Suprapubic skin (tissue), 4 donors: ENCODE results near the gene LPIN3.

Experiments used
- CTCF ChIP-seq, 2 donors: fragments of 200-600 bp in 1 of 2; fragments of 450-650 bp in 1 of 2; sonication (generic) in 1 of 2; IDR thresholded peaks; one replicate each; pipeline ENCODE4 v1.5.1; 2016 to 2019; ENCODE audit warnings: antibody characterized with exemption in 2 of 2, mild to moderate bottlenecking in 1 of 2, moderate library complexity in 1 of 2
- EP300 ChIP-seq: sonication (generic); formaldehyde crosslinking; IDR thresholded peaks from one replicate; pipeline ENCODE4 v1.6.1; 2017; ENCODE audit warnings: antibody characterized with exemption
- POLR2A ChIP-seq, 2 donors: fragments of 450-650 bp; IDR thresholded peaks; one replicate each; pipeline ENCODE4 v1.6.1; 2017; ENCODE audit warnings: antibody characterized with exemption in 2 of 2, mild to moderate bottlenecking in 2 of 2, moderate library complexity in 2 of 2
- POLR2AphosphoS5 ChIP-seq, 3 donors: sonication (generic); formaldehyde crosslinking; IDR thresholded peaks; one replicate each; pipeline ENCODE4 v1.6.1; 2017; ENCODE audit warnings: antibody characterized with exemption in 3 of 3

GRCh38 chr20:41306061-41306727 lies 34.4 kb upstream of the LPIN3 start:
- TF ChIP-seq CTCF (IDR thresholded peaks at IDR 0.05) (no peak), POLR2A (IDR thresholded peaks at IDR 0.05) (no peak), EP300 (no peak), POLR2AphosphoS5 (IDR thresholded peaks at IDR 0.05) (no peak)
